Hepatocyte (in vitro differentiated cells): ENCODE data around the gene KIF7.

Source experiments
- CTCF ChIP-seq: fragments of 200-600 bp; sonication (generic); IDR thresholded peaks from 2 replicates; pipeline ENCODE4 v1.5.1; 2016; ENCODE audit warnings: antibody characterized with exemption, mild to moderate bottlenecking; ENCODE audit not compliant: poor library complexity
- EZH2phosphoT487 ChIP-seq: fragments of 200-600 bp; sonication (generic); IDR thresholded peaks from one replicate; pipeline ENCODE4 v1.6.1; 2018; ENCODE audit warnings: antibody characterized with exemption, mild to moderate bottlenecking, low read depth, moderate library complexity; ENCODE audit not compliant: unreplicated experiment, severe bottlenecking

- no peak for TF ChIP-seq CTCF
- TF ChIP-seq EZH2phosphoT487, result no peak
Measured at GRCh38 chr15:89645680-89646079, 9.6 kb downstream of the KIF7 start.
